Left lung (tissue), 10 donors: ENCODE measurements around the gene USP32. TPM values are rescaled to one million over a fixed set of nuclear protein-coding genes. Genes with fewer than 3 reads are reported as not detected.
A peak's percentile ranks its signal among the peaks of the same experiment; 100 is the strongest.

Experiments used
- ATAC-seq: fragments of 200-7000 bp; cut with Tn5 transposase; one replicate; pipeline ENCODE4 v1.9.1; 2020; ENCODE audit warnings: moderate library complexity
- DNase-seq, 4 donors: peaks; one replicate each; pipeline ENCODE4 v3.0.0-alpha.2; 2013 to 2020
- H3K27ac ChIP-seq, 2 donors: fragments of 200-600 bp; sonication (generic) in 1 of 2; one replicate each; pipeline versions ENCODE4 v1.5.0 to v1.8.0; 2020 to 2021
- H3K27me3 ChIP-seq, 2 donors: fragments of 200-600 bp; sonication (generic) in 1 of 2; one replicate each; pipeline versions ENCODE4 v1.5.0 to v1.8.0; 2020 to 2021
- H3K36me3 ChIP-seq, 2 donors: fragments of 200-600 bp; sonication (generic) in 1 of 2; one replicate each; pipeline versions ENCODE4 v1.5.0 to v1.8.0; 2020 to 2021
- H3K4me1 ChIP-seq, 2 donors: fragments of 200-600 bp; one replicate each; pipeline ENCODE4 v1.8.0; 2021
- H3K4me3 ChIP-seq, 2 donors: fragments of 200-600 bp; sonication (generic) in 1 of 2; one replicate each; pipeline versions ENCODE4 v1.5.0 to v1.8.0; 2020 to 2021; ENCODE audit warnings: mild to moderate bottlenecking in 1 of 2
- H3K9me3 ChIP-seq, 2 donors: fragments of 200-600 bp; sonication (generic) in 1 of 2; one replicate each; pipeline versions ENCODE4 v1.5.0 to v1.8.0; 2020 to 2021
- intact Hi-C, 2 donors: fragments of 100-400 bp; cut with DNase I; formaldehyde crosslinking; loops; one replicate each; pipeline versions ENCODE4 v1.11.2 to v1.14.2; 2022
- polyA plus RNA-seq, 6 donors: library from polyadenylated mRNA; unstranded; fragments of 120-200 nt; gene quantifications; one replicate each; pipeline ENCODE4 v1.2.1, GENCODE V29; 2013; ENCODE audit not compliant: insufficient read length in 6 of 6
- total RNA-seq, 2 donors: library from RNA; stranded (reverse); fragmentation: NEBNext Ultra II Directional; extraction: Animal tissue kit (Norgen Biotek cat#: 25700); gene quantifications; one replicate each; pipeline ENCODE4 v1.2.1, GENCODE V29; 2021
- TF ChIP-seq, protein P1 (sequence below), 2 donors: fragments of 200-600 bp; sonication (generic) in 1 of 2; IDR thresholded peaks; one replicate each; pipeline versions ENCODE4 v1.5.0 to v1.8.0; 2021; ENCODE audit warnings: antibody characterized with exemption in 2 of 2
- donor health status: DM: no; HTN: yes; CAD: no.
- donor health status: DM: no; HTN: no; CAD: no.

Gene USP32
- total and polyA plus RNA-seq, 8 donors = 30.7 to 73.2 (median 37.7) TPM

DNA sequence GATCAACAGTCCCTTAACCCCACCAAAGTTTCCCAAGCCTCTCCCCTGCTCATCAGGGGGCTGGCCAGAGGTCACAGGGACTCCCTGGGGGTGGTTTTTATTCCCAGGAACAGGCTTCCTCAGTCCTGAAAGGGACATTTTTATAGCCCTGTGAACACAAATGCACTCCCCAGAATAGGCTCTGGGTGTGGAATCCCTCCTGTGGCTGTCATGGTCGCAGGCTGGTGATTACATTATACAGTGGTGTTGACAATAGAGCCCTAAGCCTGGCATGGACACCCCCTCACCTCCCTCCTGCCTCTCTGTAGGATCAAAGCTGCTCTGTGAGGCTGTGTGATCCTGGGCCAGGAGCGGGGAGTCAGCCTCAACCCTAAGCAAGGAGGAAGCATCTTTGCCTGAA, 243.6 kb downstream of the USP32 start:
- ATAC-seq = no peak
- no peak overlapping the region for H3K4me3 ChIP-seq
- no peaks in the 10 kb centered on the region for H3K36me3 ChIP-seq
- no peaks in the 10 kb centered on the region for H3K9me3 ChIP-seq
- H3K4me1 ChIP-seq = peaks cover 7 to 94% of the 10 kb centered on the region in 2 donors
- H3K27ac ChIP-seq = peak overlapping the region in 1 of 2 donors; percentile 80
- TF ChIP-seq, protein P1, sequence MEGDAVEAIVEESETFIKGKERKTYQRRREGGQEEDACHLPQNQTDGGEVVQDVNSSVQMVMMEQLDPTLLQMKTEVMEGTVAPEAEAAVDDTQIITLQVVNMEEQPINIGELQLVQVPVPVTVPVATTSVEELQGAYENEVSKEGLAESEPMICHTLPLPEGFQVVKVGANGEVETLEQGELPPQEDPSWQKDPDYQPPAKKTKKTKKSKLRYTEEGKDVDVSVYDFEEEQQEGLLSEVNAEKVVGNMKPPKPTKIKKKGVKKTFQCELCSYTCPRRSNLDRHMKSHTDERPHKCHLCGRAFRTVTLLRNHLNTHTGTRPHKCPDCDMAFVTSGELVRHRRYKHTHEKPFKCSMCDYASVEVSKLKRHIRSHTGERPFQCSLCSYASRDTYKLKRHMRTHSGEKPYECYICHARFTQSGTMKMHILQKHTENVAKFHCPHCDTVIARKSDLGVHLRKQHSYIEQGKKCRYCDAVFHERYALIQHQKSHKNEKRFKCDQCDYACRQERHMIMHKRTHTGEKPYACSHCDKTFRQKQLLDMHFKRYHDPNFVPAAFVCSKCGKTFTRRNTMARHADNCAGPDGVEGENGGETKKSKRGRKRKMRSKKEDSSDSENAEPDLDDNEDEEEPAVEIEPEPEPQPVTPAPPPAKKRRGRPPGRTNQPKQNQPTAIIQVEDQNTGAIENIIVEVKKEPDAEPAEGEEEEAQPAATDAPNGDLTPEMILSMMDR (IDR thresholded peaks at IDR 0.05) = no peak
- peak in 1 of 4 donors; percentile 0 for DNase-seq
- intact Hi-C loops = no loop called here
- peaks cover 32 to 87% of the 10 kb centered on the region in 2 donors for H3K27me3 ChIP-seq

DNA sequence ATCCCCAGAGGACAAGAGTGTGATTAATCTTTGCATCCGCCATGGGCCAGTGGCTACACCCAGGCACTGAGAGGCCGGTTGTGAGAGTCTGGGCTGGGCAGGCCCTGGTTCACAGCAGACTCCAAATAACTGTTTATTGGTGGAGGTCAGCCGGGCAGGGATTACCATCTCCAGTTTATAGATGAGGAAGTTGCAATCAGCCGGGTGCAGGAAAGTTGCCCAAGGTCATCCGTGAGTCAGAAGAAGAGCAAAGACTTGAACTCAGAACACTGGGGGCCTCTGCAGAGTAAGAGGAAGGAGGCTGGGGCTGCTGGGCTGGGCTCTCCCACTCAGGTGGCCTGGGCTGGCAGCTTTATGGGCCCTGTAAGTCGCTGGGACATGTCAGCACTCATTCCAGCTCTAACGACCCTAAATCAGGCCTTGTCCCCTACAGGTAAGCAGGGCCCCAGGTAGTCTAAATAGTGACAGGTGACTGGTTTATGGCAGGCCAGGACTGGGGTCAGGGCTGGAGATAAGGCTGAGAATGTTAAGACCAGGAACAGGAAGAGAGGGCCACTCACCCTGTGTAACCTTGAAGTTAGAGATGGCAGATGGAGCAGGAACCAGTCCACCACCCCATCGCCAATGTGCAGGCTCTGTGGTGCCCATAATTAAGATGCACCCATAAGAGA, 244.2 kb downstream of the USP32 start:
- no peaks in the 10 kb centered on the region for H3K36me3 ChIP-seq
- no peaks in the 10 kb centered on the region for H3K9me3 ChIP-seq
- peaks cover 32 to 84% of the 10 kb centered on the region in 2 donors for H3K27me3 ChIP-seq
- no peak for ATAC-seq
- TF ChIP-seq, protein P1 (IDR thresholded peaks at IDR 0.05) = no peak
- peaks cover 12 to 96% of the 10 kb centered on the region in 2 donors for H3K4me1 ChIP-seq
- H3K4me3 ChIP-seq = no peak overlapping the region
- H3K27ac ChIP-seq = peak overlapping the region in 1 of 2 donors; percentile 80
- intact Hi-C loops = no loop called here
- DNase-seq = peak in 1 of 4 donors; percentile 82

DNA sequence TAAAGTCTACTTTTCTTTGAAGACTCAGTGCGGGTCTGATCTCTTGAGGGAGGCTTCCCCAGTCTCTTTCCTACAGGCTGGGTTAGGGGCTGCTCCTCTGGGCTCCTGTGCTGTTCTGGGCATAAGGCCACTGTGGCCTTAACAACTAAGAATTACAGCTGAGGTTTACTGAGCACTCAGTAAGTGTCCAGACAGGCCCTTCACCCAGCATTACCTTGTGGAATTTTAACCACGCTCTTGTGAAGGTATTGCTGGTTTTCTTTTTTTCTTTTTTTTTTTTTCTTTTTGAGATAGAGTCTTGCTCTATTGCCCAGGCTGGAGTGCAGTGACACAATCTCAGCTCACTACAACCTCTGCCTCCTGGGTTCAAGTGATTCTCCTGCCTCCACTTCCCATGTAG, 245.7 kb downstream of the USP32 start:
- Histone ChIP-seq H3K27me3 (peaks cover 32 to 78% of the 10 kb centered on the region in 2 donors), H3K27ac (no peak overlapping the region), H3K36me3 (no peaks in the 10 kb centered on the region), H3K4me3 (no peak overlapping the region), H3K9me3 (no peaks in the 10 kb centered on the region), H3K4me1 (peaks cover 16 to 96% of the 10 kb centered on the region in 2 donors)
- TF ChIP-seq, protein P1 (IDR thresholded peaks at IDR 0.05) = no peak
- no peak for ATAC-seq
- no peak for DNase-seq
- intact Hi-C loops = no loop called here

DNA sequence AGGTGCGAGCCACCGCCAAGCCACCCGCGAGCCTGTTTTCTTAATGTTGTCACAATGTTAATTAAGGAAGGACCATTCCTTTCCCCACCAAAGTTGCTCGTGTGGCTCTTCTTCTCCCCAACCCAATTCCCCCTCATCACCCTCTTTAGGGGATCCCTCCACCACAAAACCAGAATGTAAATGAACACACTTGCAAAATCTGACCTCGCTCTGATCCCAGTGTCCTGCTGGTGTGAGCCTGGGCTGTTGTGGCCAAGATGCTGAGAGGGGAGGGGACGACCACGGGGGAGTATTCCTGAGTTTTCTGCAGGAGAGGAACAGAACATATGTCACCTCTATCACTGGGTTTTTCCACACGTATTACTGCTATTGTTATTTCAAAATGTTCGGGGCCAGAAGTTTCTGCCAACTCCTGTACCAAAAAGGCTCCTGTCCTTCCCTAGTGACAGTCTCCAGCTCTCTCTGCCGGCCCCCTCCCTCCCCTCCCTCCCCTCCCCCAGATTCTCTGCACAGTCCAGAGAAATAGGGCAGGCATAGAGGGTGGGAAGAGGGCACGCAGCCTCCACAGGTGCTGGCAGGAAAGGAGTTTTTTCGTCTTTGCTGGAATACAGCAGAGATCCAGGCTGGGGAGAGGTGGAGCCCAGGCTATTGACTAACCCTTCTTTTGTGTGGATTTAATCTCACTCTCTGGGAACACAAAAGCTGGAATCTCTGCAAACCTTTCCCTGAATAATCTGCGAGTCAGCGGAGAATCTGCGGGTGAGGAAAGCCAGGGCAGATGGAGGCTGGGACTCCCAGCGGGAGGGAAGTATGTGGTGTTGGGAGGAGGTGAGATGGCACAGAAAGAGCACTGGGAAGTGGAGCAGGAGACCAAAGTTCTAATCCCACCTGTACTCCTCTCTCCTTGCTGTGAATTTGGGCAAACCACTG, 246.7 kb downstream of the USP32 start:
- Histone ChIP-seq H3K4me1 (peaks cover 14 to 94% of the 10 kb centered on the region in 2 donors), H3K27ac (peak overlapping the region in 1 of 2 donors; percentile 5), H3K36me3 (no peaks in the 10 kb centered on the region), H3K27me3 (peaks cover 32 to 78% of the 10 kb centered on the region in 2 donors), H3K4me3 (no peak overlapping the region), H3K9me3 (no peaks in the 10 kb centered on the region)
- DNase-seq = no peak
- ATAC-seq = no peak
- intact Hi-C loops = no loop called here
- TF ChIP-seq, protein P1 (IDR thresholded peaks at IDR 0.05) = no peak
